Measurements from ENCODE around the gene ABR.

DNA sequence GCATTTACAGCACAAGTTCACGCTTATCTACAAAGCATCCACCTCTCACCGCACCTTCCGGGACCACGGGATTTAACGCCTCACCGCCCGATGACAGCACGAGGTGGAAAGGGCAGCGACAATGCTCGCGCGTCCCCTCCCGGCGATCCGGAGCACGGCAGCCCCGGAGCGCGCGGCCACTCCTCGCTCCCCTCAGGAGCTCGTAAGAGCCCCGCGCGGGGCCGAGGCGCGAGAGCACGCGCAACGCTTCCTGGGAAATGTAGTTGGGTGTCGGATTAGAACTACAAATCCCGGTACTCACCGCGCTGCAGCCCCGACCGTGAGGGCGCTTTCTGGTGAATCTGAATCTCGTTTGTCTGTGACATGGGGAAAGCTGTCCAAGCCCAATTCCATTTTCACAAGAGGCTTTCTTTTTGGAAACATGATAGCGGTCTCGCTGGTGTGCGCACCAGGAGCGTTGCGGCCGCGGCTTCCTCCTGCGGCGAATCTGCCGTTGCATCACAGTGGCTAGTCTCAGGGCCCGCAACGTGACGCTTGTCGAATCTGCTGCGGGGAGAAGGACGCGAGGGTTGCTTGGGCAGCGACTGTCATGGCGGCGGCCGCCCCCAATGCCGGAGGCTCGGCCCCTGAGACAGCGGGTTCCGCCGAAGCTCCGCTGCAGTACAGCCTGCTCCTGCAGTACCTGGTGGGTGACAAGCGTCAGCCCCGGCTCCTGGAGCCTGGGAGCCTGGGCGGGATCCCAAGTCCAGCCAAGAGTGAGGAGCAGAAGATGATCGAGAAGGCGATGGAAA lies 183.0 kb downstream of the ABR start, which contains the start of gene TIMM22:
- TF ChIP-seq, protein P1, sequence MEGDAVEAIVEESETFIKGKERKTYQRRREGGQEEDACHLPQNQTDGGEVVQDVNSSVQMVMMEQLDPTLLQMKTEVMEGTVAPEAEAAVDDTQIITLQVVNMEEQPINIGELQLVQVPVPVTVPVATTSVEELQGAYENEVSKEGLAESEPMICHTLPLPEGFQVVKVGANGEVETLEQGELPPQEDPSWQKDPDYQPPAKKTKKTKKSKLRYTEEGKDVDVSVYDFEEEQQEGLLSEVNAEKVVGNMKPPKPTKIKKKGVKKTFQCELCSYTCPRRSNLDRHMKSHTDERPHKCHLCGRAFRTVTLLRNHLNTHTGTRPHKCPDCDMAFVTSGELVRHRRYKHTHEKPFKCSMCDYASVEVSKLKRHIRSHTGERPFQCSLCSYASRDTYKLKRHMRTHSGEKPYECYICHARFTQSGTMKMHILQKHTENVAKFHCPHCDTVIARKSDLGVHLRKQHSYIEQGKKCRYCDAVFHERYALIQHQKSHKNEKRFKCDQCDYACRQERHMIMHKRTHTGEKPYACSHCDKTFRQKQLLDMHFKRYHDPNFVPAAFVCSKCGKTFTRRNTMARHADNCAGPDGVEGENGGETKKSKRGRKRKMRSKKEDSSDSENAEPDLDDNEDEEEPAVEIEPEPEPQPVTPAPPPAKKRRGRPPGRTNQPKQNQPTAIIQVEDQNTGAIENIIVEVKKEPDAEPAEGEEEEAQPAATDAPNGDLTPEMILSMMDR (IDR thresholded peaks at IDR 0.05): peak; percentile 74 to 98 (median 90)
- peak; percentile 93 for TF ChIP-seq POLR2AphosphoS5 (IDR thresholded peaks at IDR 0.05)
- TF ChIP-seq POLR2A (IDR thresholded peaks at IDR 0.05): peak; percentile 46

All from prostate gland (tissue), 2 donors.